HepG2 (cell line): Measurements from ENCODE around the gene CYP4V2. TPM values are rescaled to one million over a fixed set of nuclear protein-coding genes. Genes with fewer than 3 reads are reported as not detected.

Source experiments
- ATF7-NPFF ChIP-seq: sonication (generic); formaldehyde crosslinking; IDR thresholded peaks from 2 replicates; pipeline ENCODE4 v1.8.1; 2023; ENCODE audit warnings: mild to moderate bottlenecking, low read depth, missing genetic modification reagents, moderate library complexity
- CTCF ChIP-seq: sonication (generic); formaldehyde crosslinking; IDR thresholded peaks from 2 replicates; pipeline ENCODE4 v1.5.0; 2020; ENCODE audit warnings: mild to moderate bottlenecking, missing genetic modification reagents, moderate library complexity
- FOXK1 ChIP-seq: sonication (generic); formaldehyde crosslinking; IDR thresholded peaks from 2 replicates; pipeline ENCODE4 v1.4.0; 2020; ENCODE audit warnings: low read depth, missing genetic modification reagents, borderline replicate concordance
- KDM5B ChIP-seq: sonication (generic); formaldehyde crosslinking; IDR thresholded peaks from 2 replicates; pipeline ENCODE4 v1.4.0; 2020; ENCODE audit warnings: missing genetic modification reagents, mild to moderate bottlenecking, borderline replicate concordance
- NFYC ChIP-seq: IDR thresholded peaks from 2 replicates; pipeline ENCODE4 v1.6.1; 2016; ENCODE audit warnings: missing genetic modification reagents, missing compliant biosample characterization
- NR2C2 ChIP-seq: sonication (generic); formaldehyde crosslinking; IDR thresholded peaks from 2 replicates; pipeline ENCODE4 v1.4.0; 2020; ENCODE audit warnings: missing genetic modification reagents, mild to moderate bottlenecking, moderate library complexity, borderline replicate concordance
- PHB2 ChIP-seq: fragments of 450-650 bp; IDR thresholded peaks from 2 replicates; pipeline ENCODE4 v1.6.1; 2018; ENCODE audit not compliant: partially characterized antibody
- SP4 ChIP-seq: sonication (generic); formaldehyde crosslinking; IDR thresholded peaks from 2 replicates; pipeline ENCODE4 v1.8.1; 2023; ENCODE audit warnings: mild to moderate bottlenecking, missing genetic modification reagents
- THAP11 ChIP-seq: IDR thresholded peaks from 2 replicates; pipeline ENCODE4 v1.6.1; 2016; ENCODE audit warnings: missing biosample characterization, missing genetic modification reagents
- ZFX ChIP-seq: sonication (generic); formaldehyde crosslinking; IDR thresholded peaks from 2 replicates; pipeline ENCODE4 v1.4.0; 2020; ENCODE audit warnings: mild to moderate bottlenecking, low read depth, missing genetic modification reagents, moderate library complexity
- ZNF292 ChIP-seq: sonication (generic); formaldehyde crosslinking; IDR thresholded peaks from 2 replicates; pipeline ENCODE4 v1.8.1; 2022; ENCODE audit warnings: mild to moderate bottlenecking, low read depth, missing genetic modification reagents, borderline replicate concordance
- ZNF30 ChIP-seq: sonication (generic); formaldehyde crosslinking; IDR thresholded peaks from 2 replicates; pipeline ENCODE4 v1.5.0; 2020; ENCODE audit warnings: mild to moderate bottlenecking, missing genetic modification reagents
- ZNF646 ChIP-seq: sonication (generic); formaldehyde crosslinking; IDR thresholded peaks from 2 replicates; pipeline ENCODE4 v1.9.0; 2021; ENCODE audit warnings: mild to moderate bottlenecking, missing genetic modification reagents
- ZNF687 ChIP-seq: sonication (generic); formaldehyde crosslinking; IDR thresholded peaks from 2 replicates; pipeline ENCODE4 v1.5.1; 2020; ENCODE audit warnings: mild to moderate bottlenecking, missing genetic modification reagents, moderate library complexity
- ZNF784 ChIP-seq: sonication (generic); formaldehyde crosslinking; IDR thresholded peaks from 2 replicates; pipeline ENCODE4 v1.5.1; 2020; ENCODE audit warnings: missing genetic modification reagents, mild to moderate bottlenecking, borderline replicate concordance
- polyA plus RNA-seq, 8 experiments: library from polyadenylated mRNA; depleted of rRNA in 3 of 8; stranded (reverse) in 7 of 8; unstranded in 1 of 8; fragments of >200 nt; fragmentation: Illumina TruSeq in 4 of 8; extraction: Trizol in 4 of 8; gene quantifications; 2 replicates each; pipeline versions ENCODE4 v1.2.1 to v1.2.3, GENCODE V29; 2011 to 2016; ENCODE audit warnings: low read depth in 4 of 8, missing spikeins in 1 of 8, mixed read lengths in 1 of 8; ENCODE audit not compliant: insufficient read depth in 1 of 8
- total RNA-seq, 5 experiments: library from RNA; depleted of rRNA; stranded (reverse); fragments of >200 nt; fragmentation: Illumina TruSeq; extraction: Trizol; gene quantifications; 2 replicates each; pipeline ENCODE4 v1.2.3, GENCODE V29; 2016; ENCODE audit warnings: low read depth in 1 of 5

Gene CYP4V2
- total and polyA plus RNA-seq, 2 of the 13 experiments (the other 11 are each of a cell fraction or from before 2014, with no cell fraction given) = 4.7 to 7.2 TPM

GRCh38 chr4:186158021-186158813 lies 33.1 kb upstream of the CYP4V2 start (continued):
- TF ChIP-seq FOXK1 (no peak), ZNF292 (CRISPR knock-in tag) (peak; percentile 73; the same call in 1 of the 2 replicates), PHB2 (no peak), NFYC (CRISPR knock-in tag) (no peak), ZNF646 (no peak), CTCF (CRISPR knock-in tag) (peak; percentile 61), SP4 (CRISPR knock-in tag) (0 out of 2 replicates have a peak, but pooled peaks have one; percentile 26), ZNF784 (CRISPR knock-in tag) (no peak), NR2C2 (no peak), ZNF30 (CRISPR knock-in tag) (no peak), THAP11 (CRISPR knock-in tag) (no peak), ZNF687 (CRISPR knock-in tag) (peak; percentile 67), ATF7-NPFF (CRISPR knock-in tag) (no peak), KDM5B (CRISPR knock-in tag) (0 out of 2 replicates have a peak, but pooled peaks have one; percentile 48), ZFX (0 out of 2 replicates have a peak, but pooled peaks have one; percentile 22)
